Pancreas (tissue), 10 donors: Measurements from ENCODE around the gene INO80B. TPM values are rescaled to one million over a fixed set of nuclear protein-coding genes. Genes with fewer than 3 reads are reported as not detected.

ENCODE experiments used
- ATAC-seq, 4 donors: fragments of 200-7000 bp; cut with Tn5 transposase; one replicate each; pipeline versions ENCODE4 v1.8.0 to v1.9.1; 2020; ENCODE audit warnings: mild to moderate bottlenecking in 4 of 4, moderate library complexity in 4 of 4
- DNase-seq, 6 donors: peaks; one replicate each; pipeline ENCODE4 v3.0.0-alpha.2; 2020
- FAIRE-seq: peaks from 2 replicates; lab custom pipeline; 2012; peaks lifted over from hg19 to GRCh38; lab: Jason Lieb, UNC
- H3K27ac ChIP-seq, 4 donors: fragments of 200-600 bp; sonication (generic); 1 replicate in 3 of 4; 2 replicates in 1 of 4; pipeline versions ENCODE4 v1.5.0 to v1.8.0; 2020
- H3K27me3 ChIP-seq, 4 donors: fragments of 200-600 bp; one replicate each; pipeline ENCODE4 v1.8.0; 2021
- H3K36me3 ChIP-seq, 3 donors: fragments of 200-600 bp; sonication (generic) in 1 of 3; one replicate each; pipeline versions ENCODE4 v1.5.0 to v1.8.0; 2020 to 2021
- H3K4me1 ChIP-seq, 3 donors: fragments of 200-600 bp; one replicate each; pipeline ENCODE4 v1.8.0; 2021
- H3K4me3 ChIP-seq, 4 donors: fragments of 200-600 bp; sonication (generic) in 2 of 4; one replicate each; pipeline versions ENCODE4 v1.5.0 to v1.8.0; 2020 to 2021
- H3K9me3 ChIP-seq, 4 donors: fragments of 200-600 bp; one replicate each; pipeline ENCODE4 v1.8.0; 2021
- WGBS, 2 donors: extraction: QIAGEN DNeasy Blood & Tissue Kit; methylation state at CpG; one replicate each; pipeline ENCODE4 v1.1.7; 2013; 5-methylcytosine and 5-hydroxymethylcytosine counted together
- intact Hi-C, 3 donors: fragments of 100-400 bp; cut with DNase I; formaldehyde crosslinking; loops; one replicate each; pipeline versions ENCODE4 v1.11.1 to v1.14.2; 2022
- polyA plus RNA-seq, 2 donors: library from polyadenylated mRNA; stranded (reverse); fragments of 200-250 nt; gene quantifications; one replicate each; pipeline ENCODE4 v1.2.3, GENCODE V29; 2013
- total RNA-seq, 6 donors: library from RNA; stranded (reverse); fragmentation: NEBNext Ultra II Directional in 4 of 6; extraction: Animal tissue kit (Norgen Biotek cat#: 25700) in 4 of 6; gene quantifications; one replicate each; pipeline versions ENCODE4 v1.2.1 to v1.2.4, GENCODE V29; 2021 to 2023
- TF ChIP-seq, protein P1 (sequence below), 4 donors: fragments of 200-600 bp; sonication (generic) in 3 of 4; IDR thresholded peaks; one replicate each; pipeline versions ENCODE4 v1.5.0 to v1.8.0; 2021; ENCODE audit warnings: antibody characterized with exemption in 4 of 4
- donor health status: healthy with polysubstance abuse.
- donor health status: DM: no; HTN: no; CAD: no; lungs with moderate emphysema.
- donor health status: DM: no; HTN: no; CAD: no.
- donor health status: control.
- donor health status: control.
- donor health status: Bipolar disorder and iron deficiency.
- donor health status: DM: yes; HTN: yes; CAD: no.
- donor health status: DM: no; HTN: no; CAD: no.
- donor health status: DM: no; HTN: no; CAD: no.
- donor health status: DM: yes; HTN: yes; CAD: no.

INO80B gene
- total and polyA plus RNA-seq, 8 donors, result 17.1 to 68.7 (median 29.4) TPM

DNA sequence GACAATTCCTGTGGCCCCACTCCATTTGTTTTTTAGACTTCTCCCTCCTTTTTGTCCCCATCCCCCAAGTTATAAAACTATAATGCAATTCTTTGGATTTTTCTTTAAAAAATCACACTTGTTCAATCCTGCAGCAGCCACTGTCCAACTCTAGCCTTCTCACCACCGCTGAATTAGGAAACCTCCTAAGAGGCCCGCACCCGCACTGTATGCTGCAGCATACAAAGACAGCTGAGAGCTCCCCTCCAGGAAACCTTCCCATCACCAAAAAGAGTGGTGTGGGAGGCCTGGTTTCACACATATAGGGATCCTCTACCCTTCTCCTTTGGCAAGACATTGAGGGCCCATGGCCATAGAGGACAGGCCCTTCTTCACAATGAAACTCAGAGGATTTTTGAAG is 49.7 kb downstream of the INO80B start:
- WGBS, 2 donors, result 92 to 96% methylated on average over 3 of the region's 3 CpGs
- peaks cover 6 to 29% (median 11%) of the 10 kb centered on the region in 3 donors for H3K4me1 ChIP-seq
- intact Hi-C loops, result no loop called here
- no peak overlapping the region for H3K27ac ChIP-seq
- peaks cover 0 to under 1% (median 0%) of the 10 kb centered on the region in 4 donors for H3K27me3 ChIP-seq
- ATAC-seq (no peak), DNase-seq (no peak), FAIRE-seq (no peak)
- no peaks in the 10 kb centered on the region for H3K9me3 ChIP-seq
- H3K36me3 ChIP-seq, result no peaks in the 10 kb centered on the region
- no peak overlapping the region for H3K4me3 ChIP-seq
- TF ChIP-seq, protein P1, sequence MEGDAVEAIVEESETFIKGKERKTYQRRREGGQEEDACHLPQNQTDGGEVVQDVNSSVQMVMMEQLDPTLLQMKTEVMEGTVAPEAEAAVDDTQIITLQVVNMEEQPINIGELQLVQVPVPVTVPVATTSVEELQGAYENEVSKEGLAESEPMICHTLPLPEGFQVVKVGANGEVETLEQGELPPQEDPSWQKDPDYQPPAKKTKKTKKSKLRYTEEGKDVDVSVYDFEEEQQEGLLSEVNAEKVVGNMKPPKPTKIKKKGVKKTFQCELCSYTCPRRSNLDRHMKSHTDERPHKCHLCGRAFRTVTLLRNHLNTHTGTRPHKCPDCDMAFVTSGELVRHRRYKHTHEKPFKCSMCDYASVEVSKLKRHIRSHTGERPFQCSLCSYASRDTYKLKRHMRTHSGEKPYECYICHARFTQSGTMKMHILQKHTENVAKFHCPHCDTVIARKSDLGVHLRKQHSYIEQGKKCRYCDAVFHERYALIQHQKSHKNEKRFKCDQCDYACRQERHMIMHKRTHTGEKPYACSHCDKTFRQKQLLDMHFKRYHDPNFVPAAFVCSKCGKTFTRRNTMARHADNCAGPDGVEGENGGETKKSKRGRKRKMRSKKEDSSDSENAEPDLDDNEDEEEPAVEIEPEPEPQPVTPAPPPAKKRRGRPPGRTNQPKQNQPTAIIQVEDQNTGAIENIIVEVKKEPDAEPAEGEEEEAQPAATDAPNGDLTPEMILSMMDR (IDR thresholded peaks at IDR 0.05), result no peak

DNA sequence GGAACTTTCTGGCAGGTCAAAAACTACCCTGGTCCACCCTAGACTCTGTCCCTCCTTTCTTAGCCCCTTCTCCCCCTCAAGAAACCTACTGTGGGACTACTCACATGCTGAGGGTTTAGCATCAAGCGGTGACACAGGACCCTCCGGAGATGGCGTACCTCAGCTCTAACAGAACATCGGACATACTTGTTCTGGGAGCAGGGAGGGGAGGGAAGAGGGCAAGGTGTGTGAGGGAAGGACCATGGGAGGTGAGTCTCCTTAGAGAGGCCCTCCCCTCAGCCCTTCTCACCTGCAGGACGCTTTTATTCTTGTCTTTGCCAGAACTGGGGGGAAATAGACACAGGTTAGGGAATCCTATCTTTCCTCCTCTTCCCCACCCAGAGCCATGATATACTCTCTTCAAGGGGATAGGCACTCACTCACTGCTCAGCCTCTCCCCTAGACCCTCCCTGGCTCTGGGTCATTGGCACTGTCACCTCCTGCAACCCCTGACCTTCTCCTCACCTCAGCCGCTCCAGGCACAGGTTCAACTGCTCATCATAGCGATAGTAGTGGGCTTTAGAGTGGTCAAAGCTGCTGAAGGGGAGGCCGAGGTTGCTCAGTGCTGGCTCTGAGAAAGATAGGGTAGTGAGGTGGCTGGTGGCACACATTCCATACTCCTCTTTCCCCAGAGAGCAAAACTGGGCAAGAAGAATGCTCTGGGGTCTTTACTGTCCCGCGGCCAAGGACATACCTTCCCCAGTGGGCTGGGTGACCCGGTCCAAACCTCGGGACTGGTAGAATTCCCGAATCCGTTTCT is 50.8 kb downstream of the INO80B start:
- intact Hi-C loops, result no loop called here
- H3K4me1 ChIP-seq, result peaks cover 6 to 29% (median 11%) of the 10 kb centered on the region in 3 donors

DNA sequence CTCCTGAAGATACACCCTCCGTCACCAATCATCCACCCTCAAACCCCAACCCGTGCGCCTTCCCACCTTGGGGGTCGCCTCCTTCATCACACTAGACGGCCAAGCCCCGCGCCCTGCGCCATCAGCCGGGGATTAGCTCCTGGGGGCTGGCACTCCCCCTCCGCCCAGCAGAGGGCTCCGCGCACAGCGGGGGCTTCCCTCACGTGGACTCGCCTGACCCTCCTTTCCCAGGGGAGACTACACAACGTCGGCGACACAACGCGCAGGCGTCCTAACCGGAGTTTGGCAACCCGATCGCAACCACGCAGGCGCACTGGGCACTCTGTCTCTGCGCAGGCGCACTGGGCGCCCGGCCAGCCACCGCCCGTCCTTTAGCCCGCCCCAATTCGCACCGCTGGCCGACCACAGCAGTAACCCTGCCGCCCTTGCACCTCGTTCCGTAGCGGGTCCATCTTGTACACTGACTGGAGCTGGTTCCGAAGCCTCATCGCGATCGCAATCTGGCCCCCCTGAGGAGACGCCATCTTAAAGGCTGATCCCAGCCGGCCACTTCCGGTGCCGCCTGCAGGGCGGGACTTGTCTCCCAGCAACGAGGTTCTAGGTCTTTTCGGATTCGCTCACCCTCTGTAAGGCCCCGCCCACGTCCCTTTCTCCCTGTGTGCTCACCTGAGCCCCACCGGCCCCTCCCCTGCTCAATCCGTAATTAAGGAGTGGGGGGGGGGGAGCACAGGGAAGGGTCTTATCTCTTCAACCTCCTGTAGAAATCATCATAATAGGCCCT is 52.4 kb downstream of the INO80B start, which contains the start of gene PCGF1:
Gene PCGF1, minus strand, starts transcription at position 551 of the 781 bp plus-strand sequence. Its CDS starts 27 bp downstream, at position 524.
- WGBS, 2 donors, result 0 to 1% methylated on average over 55 to 56 of the region's 56 CpGs
- H3K36me3 ChIP-seq, result no peaks in the 10 kb centered on the region
- DNase-seq (peak; percentile 98 to 100 (median 99)), FAIRE-seq (no peak), ATAC-seq (peak; percentile 93 to 97 (median 94))
- peak within 1 kb of the TSS; percentile 64 to 89 (median 69) for H3K4me3 ChIP-seq
- intact Hi-C loops, result no loop called here
- peaks cover 6 to 29% (median 11%) of the 10 kb centered on the region in 3 donors for H3K4me1 ChIP-seq
- peaks cover 0 to 7% (median 0%) of the 10 kb centered on the region in 4 donors for H3K27me3 ChIP-seq
- peak within 1 kb of the TSS; percentile 91 to 98 (median 94) for H3K27ac ChIP-seq
- no peaks in the 10 kb centered on the region for H3K9me3 ChIP-seq
- TF ChIP-seq, protein P1 (IDR thresholded peaks at IDR 0.05), result no peak

More for the DNA sequence above, 50.8 kb downstream of the INO80B start:
- H3K27ac ChIP-seq, result no peak overlapping the region
- TF ChIP-seq, protein P1 (IDR thresholded peaks at IDR 0.05), result no peak
- WGBS, 2 donors, result 87 to 93% methylated on average over 14 of the region's 14 CpGs
- no peaks in the 10 kb centered on the region for H3K27me3 ChIP-seq
- no peaks in the 10 kb centered on the region for H3K36me3 ChIP-seq
- peak overlapping the region in 2 of 4 donors; percentile 65 to 89 for H3K4me3 ChIP-seq
- DNase-seq (no peak), FAIRE-seq (no peak), ATAC-seq (no peak)
- H3K9me3 ChIP-seq, result no peaks in the 10 kb centered on the region

Other genes starting within 250 kb of the INO80B start
- 1 to 10 TPM in 5 of 6 donors, under 1 TPM in 1; 0.60 to 2.2 (median 1.4) TPM for gene SLC4A5, start 111.7 kb upstream of the INO80B start, total RNA-seq
- 1 to 10 TPM; 1.2 to 1.8 TPM for gene SLC4A5, start 111.7 kb upstream of the INO80B start, polyA plus RNA-seq
- gene DCTN1, start 74.8 kb upstream of the INO80B start, total RNA-seq, result 10 to 100 TPM; 37.7 to 64.3 (median 48.1) TPM
- 10 to 100 TPM; 75.9 to 84.7 TPM for gene DCTN1, start 74.8 kb upstream of the INO80B start, polyA plus RNA-seq
- gene C2orf81, start 33.5 kb upstream of the INO80B start, total RNA-seq, result 1 to 10 TPM in 5 of 6 donors, under 1 TPM in 1; 0.87 to 2.7 (median 1.5) TPM
- 1 to 10 TPM; 5.4 to 6.5 TPM for gene C2orf81, start 33.5 kb upstream of the INO80B start, polyA plus RNA-seq
- 1 to 10 TPM; 3.1 to 6.2 (median 3.7) TPM for gene WDR54, start 33.4 kb upstream of the INO80B start, total RNA-seq
- 10 to 100 TPM in 1 of 2 donors, 1 to 10 TPM in 1; 6.6 to 22.8 TPM for gene WDR54, start 33.4 kb upstream of the INO80B start, polyA plus RNA-seq
- gene RTKN, start 13.2 kb upstream of the INO80B start, total RNA-seq, result 10 to 100 TPM; 20.7 to 45.5 (median 29.7) TPM
- 10 to 100 TPM; 63.4 to 63.7 TPM for gene RTKN, start 13.2 kb upstream of the INO80B start, polyA plus RNA-seq
- gene WBP1, start 3.4 kb downstream of the INO80B start, total RNA-seq, result 10 to 100 TPM; 29.1 to 50.4 (median 37.4) TPM
- gene WBP1, start 3.4 kb downstream of the INO80B start, polyA plus RNA-seq, result 100 to 1,000 TPM in 1 of 2 donors, 10 to 100 TPM in 1; 85.8 to 149 TPM
- 10 to 100 TPM; 27.7 to 49.5 (median 36.6) TPM for gene MOGS, start 10.3 kb downstream of the INO80B start, total RNA-seq
- 10 to 100 TPM; 47.1 to 59.9 TPM for gene MOGS, start 10.3 kb downstream of the INO80B start, polyA plus RNA-seq
- gene MRPL53, start 17.6 kb downstream of the INO80B start, total RNA-seq, result 10 to 100 TPM; 37.6 to 60.0 (median 39.4) TPM
- gene MRPL53, start 17.6 kb downstream of the INO80B start, polyA plus RNA-seq, result 10 to 100 TPM; 52.3 to 54.6 TPM
- 10 to 100 TPM in 1 of 6 donors, 1 to 10 TPM in 5; 4.9 to 11.6 (median 5.7) TPM for gene CCDC142, start 27.9 kb downstream of the INO80B start, total RNA-seq
- gene CCDC142, start 27.9 kb downstream of the INO80B start, polyA plus RNA-seq, result 10 to 100 TPM in 1 of 2 donors, 1 to 10 TPM in 1; 5.7 to 14.0 TPM
- gene TTC31, start 28.0 kb downstream of the INO80B start, total RNA-seq, result 10 to 100 TPM; 10.1 to 17.2 (median 11.3) TPM
- 10 to 100 TPM; 18.1 to 21.2 TPM for gene TTC31, start 28.0 kb downstream of the INO80B start, polyA plus RNA-seq
- 1 to 10 TPM in 3 of 6 donors, under 1 TPM in 3; 0.21 to 2.3 (median 0.85) TPM for gene LBX2, start 44.5 kb downstream of the INO80B start, total RNA-seq
- gene LBX2, start 44.5 kb downstream of the INO80B start, polyA plus RNA-seq, result 1 to 10 TPM; 1.3 TPM
- 10 to 100 TPM in 4 of 6 donors, 1 to 10 TPM in 2; 8.8 to 14.9 (median 11.0) TPM for gene PCGF1, start 52.6 kb downstream of the INO80B start, total RNA-seq
- gene PCGF1, start 52.6 kb downstream of the INO80B start, polyA plus RNA-seq, result 10 to 100 TPM; 14.2 to 16.4 TPM
- gene TLX2, start 59.4 kb downstream of the INO80B start, total RNA-seq, result not detected
- gene TLX2, start 59.4 kb downstream of the INO80B start, polyA plus RNA-seq, result under 1 TPM in 1 of 2 donors, not detected in 1; 0.12 TPM
- gene DQX1, start 71.1 kb downstream of the INO80B start, total RNA-seq, result under 1 TPM in 1 of 6 donors, not detected in 5; 0.16 TPM
- gene DQX1, start 71.1 kb downstream of the INO80B start, polyA plus RNA-seq, result under 1 TPM; 0.07 to 0.15 TPM
- 10 to 100 TPM; 62.1 to 91.0 (median 67.9) TPM for gene AUP1, start 74.6 kb downstream of the INO80B start, total RNA-seq
- 100 to 1,000 TPM; 246 to 258 TPM for gene AUP1, start 74.6 kb downstream of the INO80B start, polyA plus RNA-seq
- gene HTRA2, start 74.8 kb downstream of the INO80B start, total RNA-seq, result 10 to 100 TPM in 4 of 6 donors, 1 to 10 TPM in 2; 8.5 to 17.6 (median 10.8) TPM
- 10 to 100 TPM; 16.9 to 24.3 TPM for gene HTRA2, start 74.8 kb downstream of the INO80B start, polyA plus RNA-seq
- gene LOXL3, start 98.9 kb downstream of the INO80B start, total RNA-seq, result 1 to 10 TPM in 4 of 6 donors, under 1 TPM in 2; 0.35 to 7.5 (median 1.2) TPM
- gene LOXL3, start 98.9 kb downstream of the INO80B start, polyA plus RNA-seq, result 1 to 10 TPM; 2.0 TPM
- 10 to 100 TPM in 1 of 6 donors, 1 to 10 TPM in 5; 5.7 to 14.0 (median 7.4) TPM for gene DOK1, start 99.6 kb downstream of the INO80B start, total RNA-seq
- 1 to 10 TPM; 7.1 to 8.5 TPM for gene DOK1, start 99.6 kb downstream of the INO80B start, polyA plus RNA-seq
- gene M1AP, start 193.2 kb downstream of the INO80B start, total RNA-seq, result under 1 TPM; 0.13 to 0.66 (median 0.27) TPM
- gene M1AP, start 193.2 kb downstream of the INO80B start, polyA plus RNA-seq, result under 1 TPM; 0.11 to 0.45 TPM
- 1 to 10 TPM; 1.9 to 5.9 (median 3.1) TPM for gene SEMA4F, start 199.2 kb downstream of the INO80B start, total RNA-seq
- 1 to 10 TPM; 1.9 to 2.9 TPM for gene SEMA4F, start 199.2 kb downstream of the INO80B start, polyA plus RNA-seq